Mucosa of stomach (tissue), 1 donor: ENCODE data around the gene MYOM3.

Experiments
- H3K27me3 ChIP-seq: one replicate; pipeline ENCODE4 v1.7.0; 2013; ENCODE audit warnings: mild to moderate bottlenecking, low read length; ENCODE audit not compliant: control insufficient read depth, insufficient read depth
- H3K36me3 ChIP-seq: one replicate; pipeline ENCODE4 v1.7.0; 2013; ENCODE audit warnings: low read length; ENCODE audit not compliant: control insufficient read depth, insufficient read depth
- H3K4me1 ChIP-seq: one replicate; pipeline ENCODE4 v1.7.0; 2013; ENCODE audit warnings: mild to moderate bottlenecking, low read length; ENCODE audit not compliant: control insufficient read depth, insufficient read depth
- H3K4me3 ChIP-seq: one replicate; pipeline ENCODE4 v1.7.0; 2013; ENCODE audit warnings: low read length
- H3K9ac ChIP-seq: one replicate; pipeline ENCODE4 v1.7.0; 2013; ENCODE audit warnings: mild to moderate bottlenecking, low read length, moderate library complexity
- H3K9me3 ChIP-seq: one replicate; pipeline ENCODE4 v1.7.0; 2013; ENCODE audit warnings: mild to moderate bottlenecking, low read length, moderate library complexity; ENCODE audit not compliant: control insufficient read depth
- donor health status: Pancreatic carcinoma.

Gene MYOM3

DNA sequence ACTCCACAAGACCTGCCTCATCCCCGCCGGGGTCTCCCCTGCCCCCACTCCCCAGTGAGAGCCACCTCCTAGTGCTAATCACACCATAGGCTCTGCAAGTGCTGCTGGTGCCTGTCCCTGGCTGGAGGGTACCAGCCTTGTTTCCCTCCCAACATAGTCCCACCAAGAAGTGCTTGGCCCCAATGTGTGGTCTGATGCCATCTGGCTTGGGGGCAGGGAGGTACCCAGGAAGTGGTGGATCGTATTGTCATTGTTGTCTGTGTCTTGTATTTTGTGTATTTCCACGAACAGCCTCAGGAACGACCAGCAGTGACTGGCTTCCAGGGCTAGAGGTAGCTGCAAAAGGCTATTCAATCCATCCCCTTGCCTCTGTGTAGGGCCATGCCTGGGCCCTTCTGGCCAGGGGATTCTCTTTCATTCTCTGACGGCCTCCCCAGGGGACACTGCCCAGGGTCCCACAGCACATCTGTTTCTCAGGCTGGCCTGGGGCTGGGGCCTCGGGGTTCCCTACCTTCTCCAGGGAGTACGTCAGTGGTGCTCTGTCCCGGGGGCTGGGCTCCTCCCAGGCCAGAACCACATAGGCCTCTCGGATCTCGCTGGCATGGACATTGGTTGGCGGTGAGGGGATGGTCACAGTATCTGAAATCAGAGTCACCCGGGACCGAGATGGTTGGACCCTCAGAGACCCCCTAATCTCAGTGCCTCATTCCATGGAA lies 22.8 kb downstream of the MYOM3 start:
- no peaks in the 10 kb centered on the region for H3K9me3 ChIP-seq
- H3K27me3 ChIP-seq = peaks cover 3% of the 10 kb centered on the region
- no peak overlapping the region for H3K4me3 ChIP-seq
- no peaks in the 10 kb centered on the region for H3K4me1 ChIP-seq
- no peaks in the 10 kb centered on the region for H3K36me3 ChIP-seq
- H3K9ac ChIP-seq = no peak overlapping the region

DNA sequence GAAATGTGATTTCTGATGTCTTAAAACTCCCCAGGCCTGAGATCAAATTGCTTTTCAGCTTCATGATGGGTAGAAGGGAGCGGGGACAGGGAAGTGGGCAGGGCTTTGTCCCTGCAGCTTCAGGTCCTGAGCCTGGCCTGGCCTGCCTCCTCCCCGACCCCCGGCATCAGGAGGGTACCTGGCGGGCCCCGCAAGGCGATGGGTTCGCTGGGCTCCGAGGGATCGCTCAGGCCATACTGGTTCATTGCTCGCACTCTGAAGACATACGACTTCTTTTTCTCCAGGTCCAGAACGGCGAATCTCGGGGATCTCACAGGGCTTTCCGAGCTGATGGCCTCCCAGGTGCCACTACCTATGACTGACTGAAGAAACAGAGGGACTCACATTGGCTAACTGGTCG lies 25.5 kb downstream of the MYOM3 start:
- H3K9ac ChIP-seq = no peak overlapping the region
- peaks cover 3% of the 10 kb centered on the region for H3K27me3 ChIP-seq
- no peaks in the 10 kb centered on the region for H3K4me1 ChIP-seq
- no peak overlapping the region for H3K4me3 ChIP-seq
- H3K9me3 ChIP-seq = no peaks in the 10 kb centered on the region
- no peaks in the 10 kb centered on the region for H3K36me3 ChIP-seq

DNA sequence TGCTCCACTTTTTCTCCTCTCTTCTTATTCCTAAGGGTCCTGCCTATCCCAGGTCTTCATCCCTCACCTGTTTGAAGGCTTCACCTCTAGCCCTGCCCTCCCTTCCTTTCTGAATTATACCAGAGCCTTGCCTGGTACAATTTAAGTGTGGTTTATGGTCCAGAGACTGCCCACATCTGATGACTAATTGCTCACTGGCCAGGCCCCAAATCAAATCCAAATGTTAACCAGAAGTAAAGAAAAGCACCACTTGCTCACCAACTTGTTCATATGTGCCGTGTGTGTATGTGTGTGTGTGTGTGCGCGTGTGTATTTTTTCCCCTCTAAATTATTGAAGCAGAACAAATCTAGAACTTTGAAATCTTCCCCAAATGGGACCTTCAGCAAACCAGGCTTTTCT lies 26.4 kb downstream of the MYOM3 start:
- Histone ChIP-seq H3K9me3 (no peaks in the 10 kb centered on the region), H3K27me3 (peaks cover 3% of the 10 kb centered on the region), H3K4me1 (no peaks in the 10 kb centered on the region), H3K36me3 (no peaks in the 10 kb centered on the region), H3K4me3 (no peak overlapping the region), H3K9ac (no peak overlapping the region)

- peaks cover 3% of the 10 kb centered on the region for H3K27me3 ChIP-seq
- no peaks in the 10 kb centered on the region for H3K4me1 ChIP-seq
- H3K36me3 ChIP-seq = no peaks in the 10 kb centered on the region
- no peak overlapping the region for H3K4me3 ChIP-seq
- no peak overlapping the region for H3K9ac ChIP-seq
- H3K9me3 ChIP-seq = no peaks in the 10 kb centered on the region
These were observed 26.9 kb downstream of the MYOM3 start for GRCh38 chr1:24085007-24085406.

DNA sequence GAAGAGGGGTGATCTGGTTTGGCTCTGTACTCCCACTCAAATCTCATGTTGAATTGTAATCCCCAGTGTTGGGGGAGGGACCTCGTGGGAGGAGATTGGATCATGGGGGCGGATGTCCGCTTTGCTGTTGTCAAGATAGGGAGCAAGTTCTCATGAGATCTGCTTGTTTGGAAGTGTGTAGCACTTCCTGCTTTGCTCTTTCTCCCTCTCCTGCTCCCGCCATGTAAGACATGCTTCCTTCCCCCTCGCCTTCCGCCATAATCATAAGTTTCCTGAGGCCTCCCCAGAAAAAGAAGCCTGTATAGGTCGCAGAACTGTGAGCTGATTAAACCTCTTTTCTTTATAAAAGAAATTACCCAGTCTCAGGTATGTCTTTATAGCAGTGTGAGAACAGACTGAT lies 27.9 kb downstream of the MYOM3 start:
- Histone ChIP-seq H3K9ac (no peak overlapping the region), H3K9me3 (no peaks in the 10 kb centered on the region), H3K27me3 (no peaks in the 10 kb centered on the region), H3K36me3 (no peaks in the 10 kb centered on the region), H3K4me1 (no peaks in the 10 kb centered on the region), H3K4me3 (no peak overlapping the region)

- H3K4me3 ChIP-seq = no peak overlapping the region
- no peaks in the 10 kb centered on the region for H3K27me3 ChIP-seq
- H3K36me3 ChIP-seq = no peaks in the 10 kb centered on the region
- H3K4me1 ChIP-seq = no peaks in the 10 kb centered on the region
- no peaks in the 10 kb centered on the region for H3K9me3 ChIP-seq
- no peak overlapping the region for H3K9ac ChIP-seq
These were observed 29.6 kb downstream of the MYOM3 start for GRCh38 chr1:24082372-24082771.

- H3K36me3 ChIP-seq = no peaks in the 10 kb centered on the region
- H3K9ac ChIP-seq = no peak overlapping the region
- no peaks in the 10 kb centered on the region for H3K27me3 ChIP-seq
These were observed 30.7 kb downstream of the MYOM3 start for GRCh38 chr1:24081190-24081589.

DNA sequence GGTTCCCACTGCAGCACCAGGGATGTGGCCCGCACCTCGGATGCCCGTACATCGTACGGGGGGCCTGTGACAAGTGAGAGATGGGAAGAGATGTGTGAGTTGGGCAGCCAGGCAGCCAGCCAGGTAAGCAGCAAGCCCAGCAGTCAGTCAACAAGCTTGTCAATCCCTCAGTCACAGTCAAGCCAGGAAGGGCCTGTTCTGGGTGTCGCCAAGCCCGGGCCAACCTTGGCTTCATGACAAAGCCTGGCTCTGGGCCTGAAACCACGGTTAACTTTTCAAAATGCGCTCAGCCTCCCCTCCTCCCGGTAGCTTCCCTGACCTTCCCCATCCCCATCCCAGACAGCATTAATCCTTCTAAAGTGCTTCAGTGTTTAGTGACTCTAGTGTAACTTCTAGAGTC lies 31.8 kb downstream of the MYOM3 start:
- Histone ChIP-seq H3K4me1 (no peaks in the 10 kb centered on the region), H3K4me3 (no peak overlapping the region), H3K36me3 (no peaks in the 10 kb centered on the region), H3K9ac (no peak overlapping the region), H3K27me3 (no peaks in the 10 kb centered on the region), H3K9me3 (no peaks in the 10 kb centered on the region)

More at GRCh38 chr1:24081190-24081589, 30.7 kb downstream of the MYOM3 start:
- no peaks in the 10 kb centered on the region for H3K4me1 ChIP-seq
- no peak overlapping the region for H3K4me3 ChIP-seq
- no peaks in the 10 kb centered on the region for H3K9me3 ChIP-seq

- H3K9ac ChIP-seq = no peak overlapping the region
- H3K36me3 ChIP-seq = no peaks in the 10 kb centered on the region
- H3K4me1 ChIP-seq = no peaks in the 10 kb centered on the region
- no peaks in the 10 kb centered on the region for H3K9me3 ChIP-seq
- H3K4me3 ChIP-seq = no peak overlapping the region
- no peaks in the 10 kb centered on the region for H3K27me3 ChIP-seq
These were observed 34.5 kb downstream of the MYOM3 start for GRCh38 chr1:24077278-24077978.

- Histone ChIP-seq H3K27me3 (no peaks in the 10 kb centered on the region), H3K4me1 (peaks cover 3% of the 10 kb centered on the region), H3K9ac (no peak overlapping the region), H3K9me3 (no peaks in the 10 kb centered on the region), H3K36me3 (no peaks in the 10 kb centered on the region), H3K4me3 (no peak overlapping the region)
These were observed 36.0 kb downstream of the MYOM3 start for GRCh38 chr1:24075946-24076345.

DNA sequence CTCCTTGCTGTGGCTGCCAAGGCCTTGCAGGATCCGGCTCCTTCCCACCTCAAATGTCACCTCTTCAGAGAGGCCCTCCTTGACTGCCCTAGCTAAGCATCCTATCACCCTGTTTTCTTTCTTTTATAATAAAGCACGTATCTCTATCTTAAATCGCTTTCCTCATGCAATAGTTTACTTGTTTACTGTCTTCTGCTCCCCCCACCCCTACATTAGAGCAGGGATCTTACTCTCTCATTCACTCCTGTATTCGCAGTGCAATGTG lies 36.4 kb downstream of the MYOM3 start:
- H3K9ac ChIP-seq = no peak overlapping the region
- no peaks in the 10 kb centered on the region for H3K36me3 ChIP-seq
- H3K4me1 ChIP-seq = peaks cover 5% of the 10 kb centered on the region
- no peaks in the 10 kb centered on the region for H3K9me3 ChIP-seq
- no peak overlapping the region for H3K4me3 ChIP-seq
- no peaks in the 10 kb centered on the region for H3K27me3 ChIP-seq

DNA sequence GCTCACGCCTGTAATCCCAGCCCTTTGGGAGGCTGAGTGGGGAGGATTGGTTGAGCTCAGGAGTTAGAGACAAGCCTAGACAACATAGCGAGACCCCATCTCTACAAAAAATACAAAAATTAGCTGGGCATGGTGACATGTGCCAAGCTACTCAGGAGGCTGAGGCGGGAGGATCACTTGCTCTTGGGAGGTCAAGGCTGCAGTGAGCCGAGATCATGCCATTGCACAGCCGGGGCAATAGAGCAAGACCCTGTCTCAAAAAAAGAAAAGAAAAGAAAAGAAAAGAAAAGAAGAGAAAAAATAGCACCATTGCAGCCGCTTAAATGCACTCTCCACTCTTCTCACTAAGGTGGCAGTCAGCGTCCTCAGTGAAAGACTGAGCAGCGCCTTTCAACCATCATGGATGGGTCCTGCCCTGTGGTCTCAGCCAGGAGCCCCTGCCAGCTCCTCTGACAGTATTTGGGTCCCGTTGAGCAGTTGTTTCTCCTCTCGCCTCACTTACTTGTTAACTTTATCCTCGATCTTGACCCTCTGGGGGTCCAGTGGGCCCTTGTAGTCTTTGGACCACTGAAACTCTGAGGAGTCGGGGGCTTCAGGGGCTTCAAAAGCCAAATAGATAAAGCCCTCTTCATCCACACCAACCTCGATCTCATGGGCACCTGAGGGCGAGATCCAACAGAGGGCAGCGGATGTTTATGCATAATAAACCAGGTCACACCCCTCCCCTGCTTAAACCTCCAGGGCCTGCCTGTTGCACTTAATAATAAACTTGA lies 36.9 kb downstream of the MYOM3 start:
- Histone ChIP-seq H3K27me3 (no peaks in the 10 kb centered on the region), H3K9me3 (no peaks in the 10 kb centered on the region), H3K4me1 (peaks cover 5% of the 10 kb centered on the region), H3K36me3 (no peaks in the 10 kb centered on the region), H3K9ac (no peak overlapping the region), H3K4me3 (no peak overlapping the region)
